H1 (cell line): ENCODE data around the gene CAVIN4. TPM values are rescaled to one million over a fixed set of nuclear protein-coding genes. Genes with fewer than 3 reads are reported as not detected.
A peak's percentile ranks its signal among the peaks of the same experiment; 100 is the strongest.

Experiments
- CTCF ChIA-PET: fragments of 300-600 bp; sonication (Branson Sonifier 250); formaldehyde crosslinking; loops from one replicate; lab custom pipeline; 2021; ENCODE audit not compliant: partially characterized antibody; lab: Charles Lee
- POLR2A ChIA-PET: fragments of 300-600 bp; sonication (Branson Sonifier 250); formaldehyde crosslinking; loops from one replicate; lab custom pipeline; 2021; ENCODE audit warnings: inconsistent platforms; ENCODE audit not compliant: partially characterized antibody; lab: Charles Lee
- DNase-seq, 2 experiments: peaks; one replicate each; pipeline versions ENCODE4 v3.0.0 to v3.0.0-alpha.2; 2010 to 2022; ENCODE audit warnings: low spot score in 2 of 2, low read depth in 1 of 2, mixed read lengths in 1 of 2
- FAIRE-seq: peaks from 2 replicates; lab custom pipeline; 2011; peaks lifted over from hg19 to GRCh38; lab: Jason Lieb, UNC
- H2AFZ ChIP-seq: 2 replicates; pipeline ENCODE4 v1.8.1; 2012; ENCODE audit warnings: low read length, inconsistent platforms
- H2AK5ac ChIP-seq: 2 replicates; pipeline ENCODE4 v1.6.1; 2013; ENCODE audit warnings: low read depth, low read length
- H2BK120ac ChIP-seq: replicated peaks from 2 replicates; pipeline ENCODE3; 2013; ENCODE audit warnings: low read depth, low read length, inconsistent platforms
- H2BK12ac ChIP-seq: 2 replicates; pipeline ENCODE4 v1.6.1; 2013; ENCODE audit warnings: low read depth, low read length
- H2BK15ac ChIP-seq: 2 replicates; pipeline ENCODE4 v1.6.1; 2013; ENCODE audit warnings: low read length
- H2BK20ac ChIP-seq: 2 replicates; pipeline ENCODE4 v1.6.1; 2013; ENCODE audit warnings: low read length
- H2BK5ac ChIP-seq: 2 replicates; pipeline ENCODE4 v1.6.1; 2013; ENCODE audit warnings: low read depth, low read length
- H3K14ac ChIP-seq: 2 replicates; pipeline ENCODE4 v1.6.1; 2013; ENCODE audit warnings: inconsistent platforms; ENCODE audit not compliant: insufficient read length
- H3K18ac ChIP-seq: 2 replicates; pipeline ENCODE4 v1.6.1; 2013; ENCODE audit warnings: low read length; ENCODE audit errors: extremely low read depth
- H3K23ac ChIP-seq: 2 replicates; pipeline ENCODE4 v1.6.1; 2013; ENCODE audit warnings: inconsistent platforms; ENCODE audit not compliant: insufficient read length
- H3K23me2 ChIP-seq: 2 replicates; pipeline ENCODE4 v1.6.1; 2013; ENCODE audit warnings: low read depth, low read length
- H3K27ac ChIP-seq: 2 replicates; pipeline ENCODE4 v1.6.1; 2011; ENCODE audit warnings: low read depth, low read length, inconsistent platforms
- H3K27me3 ChIP-seq, 4 experiments: replicated peaks in 1 of 4; 1 replicate in 1 of 4; 2 replicates in 3 of 4; pipeline versions ENCODE4 v1.6.1 to v1.8.1; 2011 to 2013; ENCODE audit warnings: low read length in 3 of 4, mild to moderate bottlenecking in 3 of 4, inconsistent platforms in 2 of 4, mixed read lengths in 2 of 4, moderate library complexity in 1 of 4; ENCODE audit not compliant: control insufficient read depth in 3 of 4, insufficient read depth in 3 of 4; ENCODE audit errors: extremely low read depth in 1 of 4
- H3K36me3 ChIP-seq, 4 experiments: 2 replicates each; pipeline versions ENCODE4 v1.6.1 to v1.8.1; 2011 to 2013; ENCODE audit warnings: mild to moderate bottlenecking in 4 of 4, low read length in 3 of 4, moderate library complexity in 2 of 4, control low read depth in 1 of 4, inconsistent platforms in 1 of 4; ENCODE audit not compliant: insufficient read depth in 4 of 4, control insufficient read depth in 2 of 4
- H3K4ac ChIP-seq: replicated peaks from 2 replicates; pipeline ENCODE3; 2013; ENCODE audit warnings: low read length, low read depth, mixed read lengths, inconsistent platforms; ENCODE audit not compliant: insufficient read length
- H3K4me1 ChIP-seq, 4 experiments: replicated peaks in 1 of 4; 1 replicate in 1 of 4; 2 replicates in 3 of 4; pipeline versions ENCODE4 v1.6.1 to v1.8.1; 2011 to 2013; ENCODE audit warnings: low read length in 3 of 4, inconsistent platforms in 2 of 4, mixed read lengths in 1 of 4; ENCODE audit not compliant: insufficient read depth in 4 of 4, control insufficient read depth in 3 of 4
- H3K4me2 ChIP-seq, 2 experiments: 2 replicates each; pipeline versions ENCODE4 v1.6.1 to v1.8.1; 2011 to 2013; ENCODE audit warnings: low read depth in 2 of 2, low read length in 2 of 2, control low read depth in 1 of 2, inconsistent platforms in 1 of 2, mild to moderate bottlenecking in 1 of 2; ENCODE audit not compliant: insufficient read depth in 1 of 2
- H3K4me3 ChIP-seq, 4 experiments: fragments of 200-600, 300-600 bp in 1 of 4; sonication (generic), shearing (Covaris generic), sonication (Bioruptor Twin) in 1 of 4; 2 replicates each; pipeline versions ENCODE4 v1.5.1 to v1.8.1; 2011 to 2016; ENCODE audit warnings: low read length in 4 of 4, low read depth in 3 of 4, control low read depth in 2 of 4, inconsistent platforms in 2 of 4, mild to moderate bottlenecking in 2 of 4, mixed read lengths in 1 of 4, moderate library complexity in 1 of 4; ENCODE audit not compliant: insufficient read depth in 2 of 4; ENCODE audit errors: extremely low read depth in 1 of 4
- H3K56ac ChIP-seq: replicated peaks from 2 replicates; pipeline ENCODE3; 2013; ENCODE audit warnings: low read depth, mild to moderate bottlenecking, mixed read lengths, low read length, inconsistent platforms; ENCODE audit not compliant: insufficient read length
- H3K79me1 ChIP-seq: 2 replicates; pipeline ENCODE4 v1.6.1; 2013; ENCODE audit warnings: low read depth, low read length, control low read depth
- H3K79me2 ChIP-seq, 2 experiments: 2 replicates each; pipeline versions ENCODE4 v1.6.1 to v1.8.1; 2012 to 2013; ENCODE audit warnings: low read length in 2 of 2, mild to moderate bottlenecking in 2 of 2, inconsistent platforms in 1 of 2; ENCODE audit not compliant: insufficient read depth in 2 of 2, control insufficient read depth in 1 of 2
- H3K9ac ChIP-seq, 4 experiments: replicated peaks in 1 of 4; 1 replicate in 1 of 4; 2 replicates in 3 of 4; pipeline versions ENCODE4 v1.6.1 to v1.8.1; 2011 to 2013; ENCODE audit warnings: low read depth in 3 of 4, low read length in 3 of 4, control low read depth in 2 of 4, mild to moderate bottlenecking in 2 of 4, moderate library complexity in 2 of 4, inconsistent platforms in 1 of 4; ENCODE audit errors: extremely low read depth in 1 of 4
- H3K9me3 ChIP-seq, 2 experiments: 2 replicates each; pipeline versions ENCODE4 v1.6.1 to v1.8.1; 2012 to 2013; ENCODE audit warnings: mild to moderate bottlenecking in 2 of 2, moderate library complexity in 2 of 2, control low read depth in 1 of 2, inconsistent platforms in 1 of 2, low read depth in 1 of 2, low read length in 1 of 2, mixed read lengths in 1 of 2; ENCODE audit not compliant: insufficient read depth in 2 of 2
- H4K20me1 ChIP-seq, 2 experiments: replicated peaks in 1 of 2; 2 replicates each; pipeline versions ENCODE3 to v1.8.1; 2011 to 2013; ENCODE audit warnings: inconsistent platforms in 2 of 2, low read length in 2 of 2, mild to moderate bottlenecking in 1 of 2; ENCODE audit not compliant: insufficient read depth in 2 of 2, control insufficient read depth in 1 of 2
- H4K5ac ChIP-seq: 2 replicates; pipeline ENCODE4 v1.6.1; 2013; ENCODE audit warnings: low read length, low read depth, mixed read lengths, inconsistent platforms; ENCODE audit not compliant: insufficient read length
- H4K8ac ChIP-seq: 2 replicates; pipeline ENCODE4 v1.8.0; 2013; ENCODE audit warnings: mild to moderate bottlenecking, moderate library complexity, low read length, inconsistent platforms; ENCODE audit not compliant: insufficient read depth; ENCODE audit errors: extremely low read depth
- H4K91ac ChIP-seq: replicated peaks from 2 replicates; pipeline ENCODE3; 2013; ENCODE audit warnings: low read length, mixed read lengths, inconsistent platforms; ENCODE audit not compliant: insufficient read length
- BACH1 ChIP-seq: IDR thresholded peaks from 2 replicates; pipeline ENCODE4 v1.6.1; 2012; ENCODE audit warnings: low read length, improper control_type of control experiment
- CTCF ChIP-seq, 3 experiments: IDR thresholded peaks; 1 replicate in 2 of 3; 2 replicates in 1 of 3; pipeline versions ENCODE4 v1.5.1 to v1.6.1; 2011; ENCODE audit warnings: low read length in 3 of 3, mild to moderate bottlenecking in 3 of 3, inconsistent platforms in 2 of 3, low read depth in 1 of 3, moderate library complexity in 1 of 3; ENCODE audit not compliant: insufficient read depth in 1 of 3; ENCODE audit errors: control extremely low read depth in 1 of 3
- GTF2F1 ChIP-seq: IDR thresholded peaks from 2 replicates; pipeline ENCODE4 v1.6.1; 2012; ENCODE audit warnings: low read depth, low read length, improper control_type of control experiment, borderline replicate concordance
- RAD21 ChIP-seq, 2 experiments: IDR thresholded peaks in 1 of 2; conservative IDR thresholded peaks in 1 of 2; 2 replicates each; pipeline ENCODE4 v1.6.1; 2011; ENCODE audit warnings: low read depth in 2 of 2, low read length in 2 of 2, improper control_type of control experiment in 1 of 2, inconsistent platforms in 1 of 2, mild to moderate bottlenecking in 1 of 2, moderate library complexity in 1 of 2
- RXRA ChIP-seq: IDR thresholded peaks from 2 replicates; pipeline ENCODE4 v1.6.1; 2011; ENCODE audit warnings: low read depth, mild to moderate bottlenecking, low read length, moderate library complexity; ENCODE audit not compliant: insufficient read depth
- SIN3A ChIP-seq, 2 experiments: IDR thresholded peaks in 1 of 2; conservative IDR thresholded peaks in 1 of 2; 2 replicates each; pipeline ENCODE4 v1.6.1; 2011 to 2012; ENCODE audit warnings: low read length in 2 of 2, improper control_type of control experiment in 1 of 2, low read depth in 1 of 2, mild to moderate bottlenecking in 1 of 2
- SP1 ChIP-seq: IDR thresholded peaks from 2 replicates; pipeline ENCODE4 v1.6.1; 2011; ENCODE audit warnings: low read depth, low read length
- USF2 ChIP-seq: IDR thresholded peaks from 2 replicates; pipeline ENCODE4 v1.6.1; 2011; ENCODE audit warnings: low read length, improper control_type of control experiment
- WGBS, 2 experiments: shearing (Covaris generic) in 1 of 2; methylation state at CpG; one replicate each; pipeline versions ENCODE4 v1.1.6 to v1.1.7; 2013 to 2015; ENCODE audit warnings: low lambda C conversion rate in 2 of 2, mixed read lengths in 2 of 2, inconsistent platforms in 1 of 2, low coverage in 1 of 2, missing lambda C conversion rate in 1 of 2; ENCODE audit not compliant: insufficient replicate concordance in 2 of 2, insufficient coverage in 1 of 2, insufficient read length in 1 of 2; ENCODE audit errors: extremely low coverage in 1 of 2, missing lambda C conversion rate in 1 of 2; 5-methylcytosine and 5-hydroxymethylcytosine counted together
- polyA plus RNA-seq, 7 experiments: library from polyadenylated mRNA; depleted of rRNA in 3 of 7; stranded (reverse) in 5 of 7; unstranded in 2 of 7; fragments of >200 nt in 5 of 7; fragments of 200-250 nt in 2 of 7; gene quantifications; 1 replicate in 5 of 7; 2 replicates in 1 of 7; 4 replicates in 1 of 7; pipeline versions ENCODE4 v1.2.1 to v1.2.3, GENCODE V29; 2011 to 2013; ENCODE audit warnings: missing spikeins in 2 of 7, mixed read lengths in 2 of 7
- total RNA-seq: library from RNA; stranded (reverse); fragmentation: NEBNext Ultra II Directional; extraction: Animal tissue kit (Norgen Biotek cat#: 25700); gene quantifications from 2 replicates; pipeline ENCODE4 v1.2.1, GENCODE V29; 2021

Gene CAVIN4
- total and polyA plus RNA-seq, 2 of the 8 experiments (the other 6 are each of a cell fraction or from before 2014, with no cell fraction given): 2.3 to 9.1 TPM

DNA sequence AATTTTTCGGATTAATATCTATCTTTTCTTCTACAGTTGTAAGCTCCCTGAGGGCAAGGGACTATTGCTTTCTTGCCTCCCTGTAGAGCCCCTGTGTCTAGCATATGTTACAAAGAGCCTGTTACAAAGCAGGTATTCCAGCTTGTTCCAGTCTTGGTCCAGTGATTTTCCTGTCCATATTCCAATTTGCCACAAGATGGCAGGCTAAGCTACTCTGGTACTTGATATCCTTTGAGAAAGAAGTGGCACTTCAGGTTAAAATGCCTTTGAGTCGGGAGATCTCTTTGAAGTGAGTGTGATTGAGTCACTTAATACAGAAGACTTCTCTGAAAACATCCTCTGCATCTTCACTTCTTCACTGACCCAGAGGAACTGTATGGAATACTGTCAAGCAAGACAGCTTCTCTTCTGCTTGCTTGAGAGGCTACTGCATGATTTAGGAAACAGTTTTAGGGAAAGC lies 24.5 kb downstream of the CAVIN4 start:
- Histone ChIP-seq H3K9ac (no peak overlapping the region), H2BK120ac (no peak overlapping the region), H3K9me3 (no peaks in the 10 kb centered on the region), H3K4ac (no peak overlapping the region), H3K23me2 (peaks cover 5% of the 10 kb centered on the region; the same call in 1 of the 2 replicates), H2BK20ac (no peak overlapping the region), H4K91ac (no peak overlapping the region), H3K4me2 (no peak overlapping the region), H4K5ac (no peak overlapping the region), H2AFZ (no peak overlapping the region), H2BK5ac (no peak overlapping the region), H2BK12ac (no peak overlapping the region), H3K56ac (no peak overlapping the region), H3K14ac (no peak overlapping the region), H4K8ac (no peak overlapping the region), H3K79me1 (no peaks in the 10 kb centered on the region), H3K27me3 (no peaks in the 10 kb centered on the region), H3K4me1 (peaks cover 3 to 14% (median 9%) of the 10 kb centered on the region in 4 experiments; a peak in 5 of 7 replicates), H2AK5ac (no peak overlapping the region), H3K18ac (no peak overlapping the region), H2BK15ac (0 out of 2 replicates have a peak overlapping the region, but pooled peaks have one; percentile 36), H3K79me2 (no peaks in the 10 kb centered on the region), H3K4me3 (no peak overlapping the region), H3K23ac (no peak overlapping the region), H3K27ac (no peak overlapping the region), H3K36me3 (no peaks in the 10 kb centered on the region), H4K20me1 (no peaks in the 10 kb centered on the region)
- ChIA-PET CTCF (interaction anchor here (0.7 to 4.4 kb wide), 58 partner anchors 8 to 984 kb away, joined by 3 to 49 read pairs (median 5); no protein-coding TSS in a partner anchor), POLR2A (interaction anchor here (0.9 to 2.4 kb wide), 3 partner anchors 11 to 250 kb away, joined by 4 to 7 read pairs (median 6); partner anchors contain the start of gene TEX10)
- DNase-seq (no peak), FAIRE-seq (peak; percentile 98)
- WGBS, 2 experiments: 36% methylated on average over 2 of the region's 2 CpGs; no CpG with 5 or more reads in 1 of the 2 experiments
- TF ChIP-seq RXRA: no peak
- TF ChIP-seq BACH1: no peak
- no peak for TF ChIP-seq SIN3A (conservative IDR thresholded peaks at IDR 0.05 in 1 of 2, IDR thresholded peaks at IDR 0.05 in 1 of 2; ENCODE audit: low read depth in 1 of 2, low read length in 2 of 2)
- TF ChIP-seq GTF2F1: no peak
- TF ChIP-seq RAD21 (IDR thresholded peaks at IDR 0.05 in 1 of 2, conservative IDR thresholded peaks at IDR 0.05 in 1 of 2; ENCODE audit: low read depth in 2 of 2, low read length in 2 of 2): peak; percentile 86 to 90
- peak in 2 of 3 experiments; percentile 77 to 83; a peak in 3 of 4 replicates for TF ChIP-seq CTCF (IDR thresholded peaks at IDR 0.05; ENCODE audit: control extremely low read depth in 1 of 3, insufficient read depth in 1 of 3, low read depth in 1 of 3, low read length in 3 of 3)
- peak; percentile 70; the same call in 1 of the 2 replicates for TF ChIP-seq USF2
- peak; percentile 74 for TF ChIP-seq SP1
